Parathyroid adenoma (tissue), 2 donors: ENCODE results near the gene PRR33.

Experiments used
- H2AFZ ChIP-seq: fragments of 300-600 bp; sonication (generic); one replicate; pipeline ENCODE4 v1.7.0; 2017; ENCODE audit warnings: antibody characterized with exemption, mild to moderate bottlenecking
- H3K27ac ChIP-seq: fragments of 300-600 bp; sonication (generic); one replicate; pipeline ENCODE4 v1.7.0; 2017
- H3K27me3 ChIP-seq: fragments of 300-600 bp; sonication (generic); one replicate; pipeline ENCODE4 v1.7.0; 2017; ENCODE audit warnings: low read length; ENCODE audit not compliant: control insufficient read depth, insufficient read depth
- H3K36me3 ChIP-seq: fragments of 300-600 bp; sonication (generic); one replicate; pipeline ENCODE4 v1.7.0; 2017; ENCODE audit warnings: low read length; ENCODE audit not compliant: control insufficient read depth, insufficient read depth
- H3K4me1 ChIP-seq: fragments of 300-600 bp; sonication (generic); one replicate; pipeline ENCODE4 v1.7.0; 2017; ENCODE audit warnings: control low read depth
- H3K4me2 ChIP-seq: fragments of 300-600 bp; sonication (generic); one replicate; pipeline ENCODE4 v1.7.0; 2017; ENCODE audit warnings: low read length
- H3K4me3 ChIP-seq: fragments of 300-600 bp; sonication (generic); one replicate; pipeline ENCODE4 v1.7.0; 2017; ENCODE audit warnings: low read depth, low read length
- H3K79me2 ChIP-seq: fragments of 300-600 bp; sonication (generic); one replicate; pipeline ENCODE4 v1.7.0; 2017; ENCODE audit warnings: control low read depth
- H3K9ac ChIP-seq: fragments of 300-600 bp; sonication (generic); one replicate; pipeline ENCODE4 v1.7.0; 2017; ENCODE audit warnings: mild to moderate bottlenecking
- H3K9me3 ChIP-seq: fragments of 300-600 bp; sonication (generic); one replicate; pipeline ENCODE4 v1.7.0; 2017; ENCODE audit warnings: low read length; ENCODE audit not compliant: control insufficient read depth
- TF ChIP-seq, protein P1 (sequence below): fragments of 300-600 bp; sonication (generic); IDR thresholded peaks from one replicate; pipeline ENCODE4 v1.7.0; 2017; ENCODE audit warnings: antibody characterized with exemption, mild to moderate bottlenecking
- donor health status: primary hyperparathyroidism.

PRR33 gene

DNA sequence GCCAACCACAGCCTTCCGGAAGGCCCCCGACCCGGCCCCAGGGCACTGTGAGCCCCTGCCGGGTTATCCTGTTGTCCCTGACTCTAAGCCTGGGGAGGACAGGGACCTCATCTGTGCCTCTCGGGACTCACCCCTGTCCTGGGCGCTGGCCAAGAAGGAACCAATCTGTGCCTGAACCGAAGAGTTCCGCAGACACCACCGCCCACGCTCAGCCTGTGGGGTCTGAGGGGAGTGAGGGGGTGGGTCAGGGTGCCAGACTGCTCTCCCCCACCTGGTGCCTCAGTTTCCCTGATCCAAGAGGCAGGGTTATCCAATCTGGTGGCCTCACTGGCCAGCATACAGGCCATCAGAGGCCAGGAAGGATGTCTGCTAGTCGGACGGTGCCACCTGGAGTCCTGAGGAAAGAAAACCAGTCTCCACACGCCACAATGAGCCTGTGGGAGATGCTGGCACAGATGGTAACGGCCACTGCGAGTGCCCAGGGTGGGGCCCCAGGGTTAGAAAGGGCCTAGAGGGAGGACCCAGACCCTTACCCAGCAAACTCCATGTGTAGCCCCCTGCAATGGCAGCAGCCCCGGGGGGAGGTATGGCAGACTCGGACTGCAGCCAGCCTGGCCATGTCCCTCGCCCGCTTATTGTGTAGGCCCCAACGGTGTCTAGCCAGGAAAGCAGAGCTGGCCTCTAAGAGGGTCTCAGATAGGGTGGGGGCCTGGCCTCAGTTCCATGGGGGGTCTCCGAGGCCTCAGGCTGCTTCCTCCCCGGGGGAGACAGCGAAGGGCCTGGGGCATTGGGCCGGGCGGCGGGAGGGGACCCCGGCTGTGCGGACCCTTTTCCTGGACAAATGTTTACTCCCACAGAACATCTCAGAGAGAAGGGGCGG, 27.0 kb upstream of the PRR33 start:
- no peak overlapping the region for H3K27ac ChIP-seq
- no peaks in the 10 kb centered on the region for H3K27me3 ChIP-seq
- TF ChIP-seq, protein P1, sequence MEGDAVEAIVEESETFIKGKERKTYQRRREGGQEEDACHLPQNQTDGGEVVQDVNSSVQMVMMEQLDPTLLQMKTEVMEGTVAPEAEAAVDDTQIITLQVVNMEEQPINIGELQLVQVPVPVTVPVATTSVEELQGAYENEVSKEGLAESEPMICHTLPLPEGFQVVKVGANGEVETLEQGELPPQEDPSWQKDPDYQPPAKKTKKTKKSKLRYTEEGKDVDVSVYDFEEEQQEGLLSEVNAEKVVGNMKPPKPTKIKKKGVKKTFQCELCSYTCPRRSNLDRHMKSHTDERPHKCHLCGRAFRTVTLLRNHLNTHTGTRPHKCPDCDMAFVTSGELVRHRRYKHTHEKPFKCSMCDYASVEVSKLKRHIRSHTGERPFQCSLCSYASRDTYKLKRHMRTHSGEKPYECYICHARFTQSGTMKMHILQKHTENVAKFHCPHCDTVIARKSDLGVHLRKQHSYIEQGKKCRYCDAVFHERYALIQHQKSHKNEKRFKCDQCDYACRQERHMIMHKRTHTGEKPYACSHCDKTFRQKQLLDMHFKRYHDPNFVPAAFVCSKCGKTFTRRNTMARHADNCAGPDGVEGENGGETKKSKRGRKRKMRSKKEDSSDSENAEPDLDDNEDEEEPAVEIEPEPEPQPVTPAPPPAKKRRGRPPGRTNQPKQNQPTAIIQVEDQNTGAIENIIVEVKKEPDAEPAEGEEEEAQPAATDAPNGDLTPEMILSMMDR: no peak
- H3K36me3 ChIP-seq: no peaks in the 10 kb centered on the region
- no peak overlapping the region for H2AFZ ChIP-seq
- no peaks in the 10 kb centered on the region for H3K79me2 ChIP-seq
- H3K9me3 ChIP-seq: no peaks in the 10 kb centered on the region
- no peaks in the 10 kb centered on the region for H3K4me1 ChIP-seq
- no peak overlapping the region for H3K4me2 ChIP-seq
- H3K4me3 ChIP-seq: no peak overlapping the region
- no peak overlapping the region for H3K9ac ChIP-seq

DNA sequence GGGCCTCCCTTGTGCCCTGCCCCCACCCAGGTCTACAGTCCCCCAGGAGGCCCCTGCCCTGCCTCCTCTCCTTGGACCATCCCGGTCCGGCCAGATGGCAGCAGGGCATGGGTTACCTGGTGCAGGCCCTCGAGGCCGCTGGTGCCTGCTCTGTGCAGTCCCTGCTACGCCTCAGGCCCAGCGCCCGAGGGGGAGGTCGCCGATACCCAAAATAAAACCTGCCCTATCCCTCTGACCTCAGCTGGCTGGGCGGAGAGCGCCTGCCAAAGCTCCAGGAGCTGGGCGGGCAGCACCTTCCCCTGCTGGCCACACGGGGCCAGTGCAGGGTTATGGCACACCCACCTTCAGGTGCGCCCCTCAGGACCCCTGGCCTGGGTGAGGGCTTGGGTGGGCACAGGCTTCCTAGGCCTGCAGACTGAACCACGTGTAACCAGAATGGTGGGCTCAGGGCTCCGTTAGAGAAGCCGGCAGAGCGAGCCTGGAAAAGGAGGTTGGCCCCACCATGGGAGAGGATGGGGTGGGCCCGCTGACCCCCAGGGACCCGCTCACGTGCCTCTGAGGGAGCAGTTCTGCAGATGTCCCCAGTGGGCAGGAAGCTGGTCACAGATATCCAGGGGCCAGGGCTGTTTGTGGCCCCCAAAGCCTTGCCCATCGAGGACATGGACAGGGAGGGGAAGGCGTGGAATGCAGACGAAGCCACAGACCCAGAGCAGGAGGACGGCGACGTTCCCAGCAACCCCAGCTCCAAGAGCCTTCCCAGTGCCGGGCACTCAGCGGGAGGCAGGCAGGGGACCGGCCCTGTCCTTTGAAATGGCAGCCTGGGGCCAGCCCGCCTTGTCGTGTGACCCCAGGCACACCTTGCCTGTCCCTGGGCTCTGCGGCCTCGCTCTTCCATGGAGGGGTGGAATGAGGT, 26.1 kb upstream of the PRR33 start:
- TF ChIP-seq, protein P1: no peak
- no peak overlapping the region for H3K4me2 ChIP-seq
- no peaks in the 10 kb centered on the region for H3K4me1 ChIP-seq
- H3K36me3 ChIP-seq: no peaks in the 10 kb centered on the region
- no peaks in the 10 kb centered on the region for H3K79me2 ChIP-seq
- H3K4me3 ChIP-seq: no peak overlapping the region
- no peaks in the 10 kb centered on the region for H3K9me3 ChIP-seq
- no peak overlapping the region for H3K27ac ChIP-seq
- H2AFZ ChIP-seq: no peak overlapping the region
- H3K27me3 ChIP-seq: no peaks in the 10 kb centered on the region
- no peak overlapping the region for H3K9ac ChIP-seq

DNA sequence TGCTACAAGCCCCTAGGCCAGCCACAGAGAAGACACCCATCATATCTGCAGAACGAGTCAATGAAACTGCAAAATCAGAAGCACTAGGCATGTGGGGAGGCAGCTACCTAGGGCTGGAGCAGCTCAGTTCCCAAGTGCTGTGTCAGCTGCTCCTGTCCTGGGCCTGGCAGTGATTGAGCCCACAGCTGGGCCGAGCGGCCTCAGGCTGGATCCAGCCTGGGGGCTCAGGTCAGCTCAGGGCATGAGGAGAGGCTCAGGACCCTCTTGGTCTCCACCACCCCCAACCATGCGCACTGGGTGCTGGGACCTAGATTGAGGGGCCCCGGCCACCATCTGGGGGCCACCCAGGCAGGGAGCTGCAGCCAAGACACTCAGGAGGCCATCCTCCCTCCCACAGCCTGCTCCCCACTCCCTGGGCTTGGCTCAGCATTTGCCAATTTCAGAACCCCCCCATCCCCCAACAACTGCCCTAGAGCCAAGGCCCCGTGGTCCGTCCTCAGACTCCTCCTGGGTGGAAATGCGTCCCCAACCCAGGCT, 25.4 kb upstream of the PRR33 start:
- TF ChIP-seq, protein P1: no peak
- H3K9ac ChIP-seq: no peak overlapping the region
- no peak overlapping the region for H3K4me3 ChIP-seq
- no peaks in the 10 kb centered on the region for H3K27me3 ChIP-seq
- H2AFZ ChIP-seq: no peak overlapping the region
- no peak overlapping the region for H3K27ac ChIP-seq
- no peak overlapping the region for H3K4me2 ChIP-seq
- H3K79me2 ChIP-seq: no peaks in the 10 kb centered on the region
- H3K4me1 ChIP-seq: no peaks in the 10 kb centered on the region
- H3K36me3 ChIP-seq: no peaks in the 10 kb centered on the region
- H3K9me3 ChIP-seq: no peaks in the 10 kb centered on the region

DNA sequence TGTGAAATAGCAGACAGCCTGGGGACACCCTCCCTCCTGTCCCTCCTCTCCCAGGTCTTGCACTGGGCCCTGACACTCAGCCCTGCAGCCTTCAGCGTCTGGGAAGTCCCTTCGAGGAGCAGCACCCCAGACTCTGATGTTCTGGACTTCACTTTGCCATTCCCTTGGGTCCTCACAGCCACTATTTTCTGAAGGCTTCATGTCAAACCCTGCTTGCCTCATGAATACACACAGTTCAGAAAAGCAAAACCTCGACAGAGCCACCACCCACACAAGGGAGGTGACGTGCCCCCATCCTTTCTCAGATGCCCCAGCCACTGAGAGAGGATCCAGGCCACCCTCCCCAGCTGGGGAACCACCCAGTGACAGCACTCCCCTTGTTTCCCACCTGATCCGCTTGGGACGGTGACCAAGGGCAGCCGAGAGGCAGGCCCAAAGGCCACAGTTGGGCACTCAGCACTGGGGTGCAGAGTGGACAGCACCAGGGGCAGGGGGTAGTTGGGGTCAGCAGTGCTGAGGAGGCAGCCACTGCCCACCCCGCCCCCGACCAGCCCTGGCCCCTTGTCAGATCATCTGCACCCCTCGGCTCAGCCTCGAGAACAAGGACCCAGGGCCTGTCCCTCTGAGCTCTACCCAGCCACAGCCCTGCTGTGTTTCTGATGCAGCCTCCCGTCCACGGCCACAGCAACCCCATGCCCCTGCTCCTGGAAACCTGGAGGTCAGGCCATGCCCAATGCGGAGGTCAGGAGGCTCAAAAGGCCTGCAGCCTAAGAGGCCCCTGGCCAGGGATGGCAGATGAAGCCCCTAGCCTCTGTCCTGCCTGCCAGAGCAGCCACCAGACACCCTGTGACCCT, 24.7 kb upstream of the PRR33 start:
- no peak overlapping the region for H3K27ac ChIP-seq

More for the DNA sequence above, 24.7 kb upstream of the PRR33 start:
- Histone ChIP-seq H3K9ac (no peak overlapping the region), H3K4me1 (no peaks in the 10 kb centered on the region), H3K79me2 (no peaks in the 10 kb centered on the region), H3K4me3 (no peak overlapping the region), H3K4me2 (no peak overlapping the region), H3K36me3 (no peaks in the 10 kb centered on the region), H3K9me3 (no peaks in the 10 kb centered on the region), H3K27me3 (no peaks in the 10 kb centered on the region), H2AFZ (no peak overlapping the region)
- TF ChIP-seq, protein P1: no peak
